ENCODE measurements around the gene CSNK1G2. TPM values are rescaled to one million over a fixed set of nuclear protein-coding genes. Genes with fewer than 3 reads are reported as not detected.

CSNK1G2 gene
- total RNA-seq, 2 experiments from 2014 or later = 51.9 to 57.5 TPM

- peak; percentile 51 for DNase-seq
- ChIA-PET CTCF (no interaction called here), POLR2A (interaction anchor here (0.6 kb wide), 1 partner anchor 68 kb away, joined by 4 read pairs; no protein-coding TSS in a partner anchor)
- peaks cover 22% of the 10 kb centered on the region for H3K4me1 Mint-ChIP-seq (ENCODE audit: low read depth)
- ATAC-seq = peak; percentile 45
- intact Hi-C loops (cut with micrococcal nuclease) = loop anchor here (5.0 kb wide), 1 partner anchor 52 kb away; no protein-coding TSS in a partner anchor
- no peak for TF ChIP-seq CTCF (IDR thresholded peaks at IDR 0.05)
- H3K9me3 Mint-ChIP-seq = no peaks in the 10 kb centered on the region
- H3K27ac Mint-ChIP-seq = no peak overlapping the region
- H3K4me3 Mint-ChIP-seq = peak overlapping the region; percentile 74
- no peaks in the 10 kb centered on the region for H3K27me3 Mint-ChIP-seq
- H3K36me3 Mint-ChIP-seq (ENCODE audit: low read depth) = peaks cover 8% of the 10 kb centered on the region
Measured at GRCh38 chr19:2014731-2015607, 74.0 kb downstream of the CSNK1G2 start.

GRCh38 chr19:2015608-2015950 lies 74.6 kb downstream of the CSNK1G2 start, which contains the start of gene BTBD2:
BTBD2 (minus strand) TSS chr19:2015714; CDS start chr19:2015703, 11 bp downstream.
- peak; percentile 55 for DNase-seq
- ATAC-seq = peak; percentile 34
- ChIA-PET CTCF (no interaction called here), POLR2A (no interaction called here)
- H3K27ac Mint-ChIP-seq = no peak within 1 kb of the TSS
- no peak for TF ChIP-seq CTCF (IDR thresholded peaks at IDR 0.05)
- no peaks in the 10 kb centered on the region for H3K27me3 Mint-ChIP-seq
- no peaks in the 10 kb centered on the region for H3K9me3 Mint-ChIP-seq
- H3K4me1 Mint-ChIP-seq (ENCODE audit: low read depth) = peaks cover 22% of the 10 kb centered on the region
- peaks cover 8% of the 10 kb centered on the region for H3K36me3 Mint-ChIP-seq (ENCODE audit: low read depth)
- H3K4me3 Mint-ChIP-seq = peak within 1 kb of the TSS; percentile 74
- intact Hi-C loops (cut with micrococcal nuclease) = loop anchor here (5.0 kb wide), 1 partner anchor 52 kb away; no protein-coding TSS in a partner anchor

GRCh38 chr19:2016041-2016807 lies 75.3 kb downstream of the CSNK1G2 start:
- Mint-ChIP-seq H3K9me3 (no peaks in the 10 kb centered on the region), H3K27ac (no peak overlapping the region), H3K27me3 (no peaks in the 10 kb centered on the region), H3K4me1 (ENCODE audit: low read depth) (peaks cover 20% of the 10 kb centered on the region), H3K4me3 (peak overlapping the region; percentile 69), H3K36me3 (ENCODE audit: low read depth) (peaks cover 8% of the 10 kb centered on the region)
- no peak for TF ChIP-seq CTCF (IDR thresholded peaks at IDR 0.05)
- ATAC-seq = peak; percentile 83
- POLR2A ChIA-PET = interaction anchor here (1.1 kb wide), 1 partner anchor 37 kb away, joined by 4 read pairs; no protein-coding TSS in a partner anchor
- peak; percentile 75 for DNase-seq
- intact Hi-C loops (cut with micrococcal nuclease) = loop anchor here (5.0 kb wide), 1 partner anchor 51 kb away; no protein-coding TSS in a partner anchor
- CTCF ChIA-PET = interaction anchor here (1.3 to 1.4 kb wide), 2 partner anchors 88 to 140 kb away, joined by 3 read pairs; no protein-coding TSS in a partner anchor

- Mint-ChIP-seq H3K4me3 (no peak overlapping the region), H3K4me1 (ENCODE audit: low read depth) (peaks cover 15% of the 10 kb centered on the region), H3K27ac (no peak overlapping the region), H3K9me3 (no peaks in the 10 kb centered on the region), H3K36me3 (ENCODE audit: low read depth) (peaks cover 1% of the 10 kb centered on the region), H3K27me3 (no peaks in the 10 kb centered on the region)
- DNase-seq (no peak), ATAC-seq (no peak)
- no peak for TF ChIP-seq CTCF (IDR thresholded peaks at IDR 0.05)
- ChIA-PET CTCF (interaction anchor here (1.0 to 6.5 kb wide), 8 partner anchors 15 to 153 kb away, joined by 3 to 25 read pairs (median 5); no protein-coding TSS in a partner anchor), POLR2A (no interaction called here)
- intact Hi-C loops (cut with micrococcal nuclease) = loop anchor here (5.0 kb wide), 1 partner anchor 49 kb away; no protein-coding TSS in a partner anchor
Measured at GRCh38 chr19:2018752-2019151, 77.8 kb downstream of the CSNK1G2 start.
